Measurements from ENCODE around the gene CCDC177. TPM values are rescaled to one million over a fixed set of nuclear protein-coding genes. Genes with fewer than 3 reads are reported as not detected.

CCDC177 gene
- total RNA-seq, 5 donors from 2014 or later (not counting 1 experiment from before 2014, with no cell fraction given): not detected

GRCh38 chr14:69567563-69567962, 7.1 kb downstream of the CCDC177 start:
- Histone ChIP-seq H3K27ac (ENCODE audit: low read length) (no peak overlapping the region), H3K36me3 (ENCODE audit: control insufficient read depth in 2 of 2, extremely low read depth in 1 of 2, insufficient read depth in 1 of 2, low read length in 1 of 2) (no peaks in the 10 kb centered on the region), H3K4me3 (ENCODE audit: control insufficient read depth in 1 of 2, extremely low read depth in 1 of 2, low read length in 1 of 2) (no peak overlapping the region), H3K9me3 (no peaks in the 10 kb centered on the region), H3K27me3 (replicated peaks in 1 of 2; ENCODE audit: control insufficient read depth in 2 of 2, extremely low read depth in 1 of 2, insufficient read depth in 2 of 2, low read length in 1 of 2) (peaks cover 22 to 35% of the 10 kb centered on the region in 2 experiments), H3K4me1 (ENCODE audit: control insufficient read depth in 1 of 2, extremely low read depth in 1 of 2, insufficient read depth in 2 of 2, low read length in 2 of 2) (peaks cover 0 to 8% of the 10 kb centered on the region in 2 experiments)
- H3K4me3 Mint-ChIP-seq: no peak overlapping the region
- ChIA-PET POLR2A (no interaction called here), CTCF (interaction anchor here in 1 of 2 donors (0.6 kb wide), 1 partner anchor 1489 kb away, joined by 5 read pairs; no protein-coding TSS in a partner anchor)
- H3K27ac Mint-ChIP-seq: no peak overlapping the region
- no peaks in the 10 kb centered on the region for H3K36me3 Mint-ChIP-seq
- DNase-seq (no peak), ATAC-seq (replicated peaks in 1 of 4) (no peak)
- H3K4me1 Mint-ChIP-seq: peaks cover 0 to 6% (median 2%) of the 10 kb centered on the region in 3 donors
- WGBS (ENCODE audit: insufficient coverage): 67% methylated on average over 1 of the region's 5 CpGs
- H3K27me3 Mint-ChIP-seq: peaks cover 62% of the 10 kb centered on the region in 2 donors
- H3K9me3 Mint-ChIP-seq: no peaks in the 10 kb centered on the region

GRCh38 chr14:69561893-69562292, 12.8 kb downstream of the CCDC177 start:
- ATAC-seq (replicated peaks in 1 of 4) (no peak), DNase-seq (no peak)
- Mint-ChIP-seq H3K36me3 (no peaks in the 10 kb centered on the region), H3K4me1 (no peaks in the 10 kb centered on the region), H3K9me3 (no peaks in the 10 kb centered on the region), H3K27me3 (peaks cover 45 to 55% of the 10 kb centered on the region in 2 donors), H3K27ac (no peak overlapping the region), H3K4me3 (no peak overlapping the region)
- ChIA-PET POLR2A (no interaction called here), CTCF (no interaction called here)
- Histone ChIP-seq H3K27me3 (replicated peaks in 1 of 2; ENCODE audit: control insufficient read depth in 2 of 2, extremely low read depth in 1 of 2, insufficient read depth in 2 of 2, low read length in 1 of 2) (peaks cover 0 to 31% of the 10 kb centered on the region in 2 experiments), H3K9me3 (no peaks in the 10 kb centered on the region), H3K4me3 (ENCODE audit: control insufficient read depth in 1 of 2, extremely low read depth in 1 of 2, low read length in 1 of 2) (no peak overlapping the region), H3K27ac (ENCODE audit: low read length) (no peak overlapping the region), H3K4me1 (ENCODE audit: control insufficient read depth in 1 of 2, extremely low read depth in 1 of 2, insufficient read depth in 2 of 2, low read length in 2 of 2) (no peaks in the 10 kb centered on the region), H3K36me3 (ENCODE audit: control insufficient read depth in 2 of 2, extremely low read depth in 1 of 2, insufficient read depth in 1 of 2, low read length in 1 of 2) (no peaks in the 10 kb centered on the region)

- H3K27ac Mint-ChIP-seq: no peak overlapping the region
- H3K4me3 ChIP-seq (ENCODE audit: control insufficient read depth in 1 of 2, extremely low read depth in 1 of 2, low read length in 1 of 2): no peak overlapping the region
- H3K36me3 ChIP-seq (ENCODE audit: control insufficient read depth in 2 of 2, extremely low read depth in 1 of 2, insufficient read depth in 1 of 2, low read length in 1 of 2): no peaks in the 10 kb centered on the region
- H3K9me3 Mint-ChIP-seq: no peaks in the 10 kb centered on the region
- DNase-seq: no peak
- WGBS (ENCODE audit: insufficient coverage): 83% methylated on average over 7 of the region's 7 CpGs
- peaks cover 0 to 26% of the 10 kb centered on the region in 2 experiments for H3K27me3 ChIP-seq (replicated peaks in 1 of 2; ENCODE audit: control insufficient read depth in 2 of 2, extremely low read depth in 1 of 2, insufficient read depth in 2 of 2, low read length in 1 of 2)
- H3K4me1 ChIP-seq (ENCODE audit: control insufficient read depth in 1 of 2, extremely low read depth in 1 of 2, insufficient read depth in 2 of 2, low read length in 2 of 2): no peaks in the 10 kb centered on the region
- H3K4me1 Mint-ChIP-seq: no peaks in the 10 kb centered on the region
- ATAC-seq (replicated peaks in 1 of 4): no peak
- no peak overlapping the region for H3K4me3 Mint-ChIP-seq
- POLR2A ChIA-PET: no interaction called here
- H3K36me3 Mint-ChIP-seq: no peaks in the 10 kb centered on the region
- no peaks in the 10 kb centered on the region for H3K9me3 ChIP-seq
- CTCF ChIA-PET: no interaction called here
- peaks cover 41 to 45% of the 10 kb centered on the region in 2 donors for H3K27me3 Mint-ChIP-seq
- H3K27ac ChIP-seq (ENCODE audit: low read length): no peak overlapping the region
Observed at GRCh38 chr14:69560826-69561225, 13.8 kb downstream of the CCDC177 start.

- ATAC-seq (replicated peaks in 1 of 4) (no peak), DNase-seq (no peak)
- Histone ChIP-seq H3K36me3 (ENCODE audit: control insufficient read depth in 2 of 2, extremely low read depth in 1 of 2, insufficient read depth in 1 of 2, low read length in 1 of 2) (no peaks in the 10 kb centered on the region), H3K4me3 (ENCODE audit: control insufficient read depth in 1 of 2, extremely low read depth in 1 of 2, low read length in 1 of 2) (no peak overlapping the region), H3K27me3 (replicated peaks in 1 of 2; ENCODE audit: control insufficient read depth in 2 of 2, extremely low read depth in 1 of 2, insufficient read depth in 2 of 2, low read length in 1 of 2) (peaks cover 0 to 30% of the 10 kb centered on the region in 2 experiments), H3K4me1 (ENCODE audit: control insufficient read depth in 1 of 2, extremely low read depth in 1 of 2, insufficient read depth in 2 of 2, low read length in 2 of 2) (no peaks in the 10 kb centered on the region), H3K27ac (ENCODE audit: low read length) (no peak overlapping the region), H3K9me3 (no peaks in the 10 kb centered on the region)
- Mint-ChIP-seq H3K9me3 (no peaks in the 10 kb centered on the region), H3K36me3 (no peaks in the 10 kb centered on the region), H3K4me3 (no peak overlapping the region), H3K27ac (no peak overlapping the region), H3K27me3 (peaks cover 30 to 35% of the 10 kb centered on the region in 2 donors), H3K4me1 (no peaks in the 10 kb centered on the region)
- POLR2A ChIA-PET: no interaction called here
- CTCF ChIA-PET: interaction anchor here in 1 of 2 donors (0.5 to 0.6 kb wide), 2 partner anchors 42 to 171 kb away, joined by 3 to 4 read pairs; no protein-coding TSS in a partner anchor
- 38% methylated on average over 6 of the region's 6 CpGs for WGBS (ENCODE audit: insufficient coverage)
Observed at GRCh38 chr14:69559581-69560011, 15.1 kb downstream of the CCDC177 start.

GRCh38 chr14:69558774-69559173, 15.9 kb downstream of the CCDC177 start:
- 94% methylated on average over 2 of the region's 4 CpGs for WGBS (ENCODE audit: insufficient coverage)
- POLR2A ChIA-PET: no interaction called here

GRCh38 chr14:69554500-69554899, 20.2 kb downstream of the CCDC177 start:
- Mint-ChIP-seq H3K27ac (no peak overlapping the region), H3K36me3 (no peaks in the 10 kb centered on the region), H3K4me1 (no peaks in the 10 kb centered on the region), H3K4me3 (no peak overlapping the region), H3K27me3 (peaks cover 14 to 43% of the 10 kb centered on the region in 2 donors), H3K9me3 (no peaks in the 10 kb centered on the region)
- POLR2A ChIA-PET: no interaction called here
- Histone ChIP-seq H3K27me3 (replicated peaks in 1 of 2; ENCODE audit: control insufficient read depth in 2 of 2, extremely low read depth in 1 of 2, insufficient read depth in 2 of 2, low read length in 1 of 2) (peaks cover 2 to 26% of the 10 kb centered on the region in 2 experiments), H3K36me3 (ENCODE audit: control insufficient read depth in 2 of 2, extremely low read depth in 1 of 2, insufficient read depth in 1 of 2, low read length in 1 of 2) (no peaks in the 10 kb centered on the region), H3K9me3 (no peaks in the 10 kb centered on the region), H3K4me3 (ENCODE audit: control insufficient read depth in 1 of 2, extremely low read depth in 1 of 2, low read length in 1 of 2) (no peak overlapping the region), H3K4me1 (ENCODE audit: control insufficient read depth in 1 of 2, extremely low read depth in 1 of 2, insufficient read depth in 2 of 2, low read length in 2 of 2) (no peaks in the 10 kb centered on the region), H3K27ac (ENCODE audit: low read length) (no peak overlapping the region)
- no peak for ATAC-seq (replicated peaks in 1 of 4)
- 59% methylated on average over 3 of the region's 4 CpGs for WGBS (ENCODE audit: insufficient coverage)
- no peak for DNase-seq
- CTCF ChIA-PET: no interaction called here

More at GRCh38 chr14:69558774-69559173, 15.9 kb downstream of the CCDC177 start:
- ATAC-seq (replicated peaks in 1 of 4): no peak
- H3K27ac Mint-ChIP-seq: no peak overlapping the region
- CTCF ChIA-PET: no interaction called here
- Histone ChIP-seq H3K36me3 (ENCODE audit: control insufficient read depth in 2 of 2, extremely low read depth in 1 of 2, insufficient read depth in 1 of 2, low read length in 1 of 2) (no peaks in the 10 kb centered on the region), H3K4me3 (ENCODE audit: control insufficient read depth in 1 of 2, extremely low read depth in 1 of 2, low read length in 1 of 2) (no peak overlapping the region), H3K27me3 (replicated peaks in 1 of 2; ENCODE audit: control insufficient read depth in 2 of 2, extremely low read depth in 1 of 2, insufficient read depth in 2 of 2, low read length in 1 of 2) (peaks cover 0 to 31% of the 10 kb centered on the region in 2 experiments), H3K27ac (ENCODE audit: low read length) (no peak overlapping the region), H3K9me3 (no peaks in the 10 kb centered on the region), H3K4me1 (ENCODE audit: control insufficient read depth in 1 of 2, extremely low read depth in 1 of 2, insufficient read depth in 2 of 2, low read length in 2 of 2) (no peaks in the 10 kb centered on the region)
- no peaks in the 10 kb centered on the region for H3K4me1 Mint-ChIP-seq
- no peaks in the 10 kb centered on the region for H3K9me3 Mint-ChIP-seq
- H3K4me3 Mint-ChIP-seq: no peak overlapping the region
- DNase-seq: no peak
- H3K36me3 Mint-ChIP-seq: no peaks in the 10 kb centered on the region
- peaks cover 30 to 32% of the 10 kb centered on the region in 2 donors for H3K27me3 Mint-ChIP-seq

GRCh38 chr14:69553252-69553651, 21.4 kb downstream of the CCDC177 start:
- H3K9me3 Mint-ChIP-seq: no peaks in the 10 kb centered on the region
- Histone ChIP-seq H3K36me3 (ENCODE audit: control insufficient read depth in 2 of 2, extremely low read depth in 1 of 2, insufficient read depth in 1 of 2, low read length in 1 of 2) (no peaks in the 10 kb centered on the region), H3K27ac (ENCODE audit: low read length) (no peak overlapping the region), H3K4me1 (ENCODE audit: control insufficient read depth in 1 of 2, extremely low read depth in 1 of 2, insufficient read depth in 2 of 2, low read length in 2 of 2) (no peaks in the 10 kb centered on the region), H3K9me3 (no peaks in the 10 kb centered on the region), H3K27me3 (replicated peaks in 1 of 2; ENCODE audit: control insufficient read depth in 2 of 2, extremely low read depth in 1 of 2, insufficient read depth in 2 of 2, low read length in 1 of 2) (peaks cover 2 to 32% of the 10 kb centered on the region in 2 experiments), H3K4me3 (ENCODE audit: control insufficient read depth in 1 of 2, extremely low read depth in 1 of 2, low read length in 1 of 2) (no peak overlapping the region)
- H3K27me3 Mint-ChIP-seq: peaks cover 10 to 35% of the 10 kb centered on the region in 2 donors
- POLR2A ChIA-PET: no interaction called here
- no peak overlapping the region for H3K4me3 Mint-ChIP-seq
- no CpG with 5 or more reads among the region's 1 CpG for WGBS (ENCODE audit: insufficient coverage)
- H3K4me1 Mint-ChIP-seq: peaks cover 0 to under 1% (median 0%) of the 10 kb centered on the region in 3 donors
- DNase-seq (no peak), ATAC-seq (replicated peaks in 1 of 4) (no peak)
- no peaks in the 10 kb centered on the region for H3K36me3 Mint-ChIP-seq
- H3K27ac Mint-ChIP-seq: no peak overlapping the region
- CTCF ChIA-PET: no interaction called here
